Body of pancreas (tissue), 4 donors: ENCODE measurements around the gene RTF1. TPM values are rescaled to one million over a fixed set of nuclear protein-coding genes. Genes with fewer than 3 reads are reported as not detected.
A peak's percentile ranks its signal among the peaks of the same experiment; 100 is the strongest.
"Not testable (repeated sequence)": the region's sequence is repeated elsewhere in the genome, so short reads cannot be mapped to it uniquely, and the experiment has no call there.

ENCODE experiments used
- ATAC-seq: fragments of 150-250 bp; one replicate; pipeline ENCODE4 v1.9.1; 2016
- DNase-seq, 4 donors: peaks; one replicate each; pipeline ENCODE4 v3.0.0-alpha.2; 2019
- H3K27ac ChIP-seq, 4 donors: fragments of 200-600 bp; sonication (generic); 1 replicate in 3 of 4; 2 replicates in 1 of 4; pipeline versions ENCODE4 v1.5.1 to v1.6.1; 2016 to 2019; ENCODE audit warnings: mild to moderate bottlenecking in 1 of 4, mixed read lengths in 1 of 4, moderate library complexity in 1 of 4
- H3K27me3 ChIP-seq, 2 donors: fragments of 200-600 bp; sonication (generic); one replicate each; pipeline ENCODE4 v1.6.0; 2016; ENCODE audit warnings: mild to moderate bottlenecking in 1 of 2
- H3K36me3 ChIP-seq, 2 donors: fragments of 200-600 bp; sonication (generic); replicated peaks in 1 of 2; 2 replicates each; pipeline ENCODE4 v1.5.1; 2016; ENCODE audit warnings: low read depth in 2 of 2; ENCODE audit not compliant: insufficient read depth in 1 of 2
- H3K4me1 ChIP-seq: fragments of 200-600 bp; sonication (generic); one replicate; pipeline ENCODE4 v1.6.0; 2016
- H3K4me3 ChIP-seq, 2 donors: fragments of 200-600 bp; sonication (generic); 1 replicate in 1 of 2; 2 replicates in 1 of 2; pipeline ENCODE4 v1.5.1; 2016 to 2019
- H3K9me3 ChIP-seq, 3 donors: fragments of 200-600 bp; sonication (generic); 1 replicate in 2 of 3; 2 replicates in 1 of 3; pipeline ENCODE4 v1.5.1; 2016
- CTCF ChIP-seq, 7 experiments: fragments of 450-650 bp in 4 of 7; fragments of 200-600 bp in 3 of 7; sonication (generic) in 3 of 7; IDR thresholded peaks; one replicate each; pipeline ENCODE4 v1.5.1; 2016 to 2019; ENCODE audit warnings: antibody characterized with exemption in 7 of 7
- POLR2A ChIP-seq, 3 donors: fragments of 450-650 bp; IDR thresholded peaks; one replicate each; pipeline ENCODE4 v1.6.1; 2016; ENCODE audit warnings: antibody characterized with exemption in 3 of 3, mild to moderate bottlenecking in 2 of 3
- WGBS, 2 donors: methylation state at CpG; one replicate each; pipeline ENCODE4 v1.1.5; 2017; 5-methylcytosine and 5-hydroxymethylcytosine counted together
- intact Hi-C: fragments of 100-400 bp; cut with DNase I; formaldehyde crosslinking; loops from one replicate; pipeline ENCODE4 v1.15.1; 2023
- total RNA-seq, 2 donors: library from RNA; depleted of rRNA; stranded (reverse); fragments of >200 nt; gene quantifications; one replicate each; pipeline ENCODE4 v1.1.0, GENCODE V29; 2016

The RTF1 gene
- total RNA-seq, 2 donors from 2014 or later: 10.9 to 22.1 TPM

- 77 to 84% methylated on average over 4 of the region's 4 CpGs for WGBS, 2 donors
- intact Hi-C loops: no loop called here
Measured at GRCh38 chr15:41462084-41462795, 45.3 kb downstream of the RTF1 start.

GRCh38 chr15:41464889-41465580, 48.1 kb downstream of the RTF1 start:
- H3K27ac ChIP-seq: no peak overlapping the region
- no peaks in the 10 kb centered on the region for H3K9me3 ChIP-seq
- H3K36me3 ChIP-seq: peaks cover 0 to 6% of the 10 kb centered on the region in 2 donors
- H3K4me1 ChIP-seq: no peaks in the 10 kb centered on the region
- 91% methylated on average over 5 to 9 of the region's 9 CpGs for WGBS, 2 donors
- ATAC-seq: no peak
- no peak overlapping the region for H3K4me3 ChIP-seq
- TF ChIP-seq CTCF (IDR thresholded peaks at IDR 0.05) (no peak), POLR2A (IDR thresholded peaks at IDR 0.05) (no peak)
- intact Hi-C loops: no loop called here
- H3K27me3 ChIP-seq: no peaks in the 10 kb centered on the region
- no peak for DNase-seq

More at GRCh38 chr15:41462084-41462795, 45.3 kb downstream of the RTF1 start:
- ATAC-seq (no peak), DNase-seq (no peak)
- Histone ChIP-seq H3K27ac (no peak overlapping the region), H3K36me3 (peaks cover 0 to 14% of the 10 kb centered on the region in 2 donors), H3K4me1 (no peaks in the 10 kb centered on the region), H3K27me3 (no peaks in the 10 kb centered on the region), H3K4me3 (no peak overlapping the region), H3K9me3 (no peaks in the 10 kb centered on the region)
- TF ChIP-seq POLR2A (IDR thresholded peaks at IDR 0.05) (no peak), CTCF (IDR thresholded peaks at IDR 0.05) (no peak)

GRCh38 chr15:41465822-41466421, 49.0 kb downstream of the RTF1 start:
- H3K36me3 ChIP-seq: peaks cover 0 to 11% of the 10 kb centered on the region in 2 donors
- peak; percentile 38 for ATAC-seq
- no peak overlapping the region for H3K27ac ChIP-seq
- no peaks in the 10 kb centered on the region for H3K4me1 ChIP-seq
- no peak for TF ChIP-seq POLR2A (IDR thresholded peaks at IDR 0.05)
- peak in 6 of 7 experiments; percentile 66 to 83 (median 76) for TF ChIP-seq CTCF (IDR thresholded peaks at IDR 0.05)
- no peaks in the 10 kb centered on the region for H3K27me3 ChIP-seq
- H3K9me3 ChIP-seq: no peaks in the 10 kb centered on the region
- DNase-seq: peak in 2 of 4 donors; percentile 16 to 32
- intact Hi-C loops: no loop called here
- 80% methylated on average over 8 of the region's 8 CpGs for WGBS, 2 donors
- no peak overlapping the region for H3K4me3 ChIP-seq

- no peak overlapping the region for H3K4me3 ChIP-seq
- peaks cover 0 to 15% of the 10 kb centered on the region in 2 donors for H3K36me3 ChIP-seq
- intact Hi-C loops: no loop called here
- no peaks in the 10 kb centered on the region for H3K4me1 ChIP-seq
- whole genome bisulfite sequencing, 2 donors: 61 to 67% methylated on average over 3 of the region's 3 CpGs
- H3K27ac ChIP-seq: no peak overlapping the region
- H3K9me3 ChIP-seq: no peaks in the 10 kb centered on the region
- DNase-seq (no peak), ATAC-seq (no peak)
- no peaks in the 10 kb centered on the region for H3K27me3 ChIP-seq
- TF ChIP-seq POLR2A (IDR thresholded peaks at IDR 0.05) (no peak), CTCF (IDR thresholded peaks at IDR 0.05) (no peak)
Measured at GRCh38 chr15:41466711-41467110, 49.8 kb downstream of the RTF1 start.

GRCh38 chr15:41469644-41470043, 52.7 kb downstream of the RTF1 start:
- H3K27me3 ChIP-seq, H3K9me3 ChIP-seq, H3K4me3 ChIP-seq, H3K27ac ChIP-seq, H3K4me1 ChIP-seq, ATAC-seq, intact Hi-C loops, DNase-seq: not testable (repeated sequence)
- WGBS, 2 donors: 90 to 95% methylated on average over 6 of the region's 6 CpGs
- peaks cover 0 to 23% of the 10 kb centered on the region in 2 donors for H3K36me3 ChIP-seq
